ENCODE results near the gene DCP1B.

Gene DCP1B

DNA sequence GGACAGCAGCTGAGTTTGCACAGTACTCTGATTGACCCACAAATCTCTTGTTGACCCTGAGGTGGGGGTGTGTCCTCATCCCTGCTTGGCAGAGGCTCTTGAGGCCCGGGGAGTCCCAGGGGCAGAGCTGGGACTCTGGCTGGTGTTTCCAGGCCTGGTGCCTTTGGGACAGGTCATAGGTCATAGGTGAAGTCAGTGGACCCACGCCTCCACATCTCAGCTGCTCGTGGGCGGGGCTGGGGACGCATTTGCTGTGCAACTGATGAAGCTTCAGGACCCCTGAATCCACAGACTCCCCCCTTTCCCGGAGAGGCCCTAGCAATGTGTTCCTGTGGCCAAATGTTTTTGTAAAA, 85.4 kb downstream of the DCP1B start:
- no peak for DNase-seq (ENCODE audit: low read depth)

GRCh38 chr12:1918081-1918883, 86.0 kb downstream of the DCP1B start, which contains the start of gene CACNA2D4:
Gene CACNA2D4, minus strand, starts transcription at chr12:1918652. Its CDS starts 179 bp downstream, at chr12:1918473.
- DNase-seq (ENCODE audit: low read depth) = no peak

DNA sequence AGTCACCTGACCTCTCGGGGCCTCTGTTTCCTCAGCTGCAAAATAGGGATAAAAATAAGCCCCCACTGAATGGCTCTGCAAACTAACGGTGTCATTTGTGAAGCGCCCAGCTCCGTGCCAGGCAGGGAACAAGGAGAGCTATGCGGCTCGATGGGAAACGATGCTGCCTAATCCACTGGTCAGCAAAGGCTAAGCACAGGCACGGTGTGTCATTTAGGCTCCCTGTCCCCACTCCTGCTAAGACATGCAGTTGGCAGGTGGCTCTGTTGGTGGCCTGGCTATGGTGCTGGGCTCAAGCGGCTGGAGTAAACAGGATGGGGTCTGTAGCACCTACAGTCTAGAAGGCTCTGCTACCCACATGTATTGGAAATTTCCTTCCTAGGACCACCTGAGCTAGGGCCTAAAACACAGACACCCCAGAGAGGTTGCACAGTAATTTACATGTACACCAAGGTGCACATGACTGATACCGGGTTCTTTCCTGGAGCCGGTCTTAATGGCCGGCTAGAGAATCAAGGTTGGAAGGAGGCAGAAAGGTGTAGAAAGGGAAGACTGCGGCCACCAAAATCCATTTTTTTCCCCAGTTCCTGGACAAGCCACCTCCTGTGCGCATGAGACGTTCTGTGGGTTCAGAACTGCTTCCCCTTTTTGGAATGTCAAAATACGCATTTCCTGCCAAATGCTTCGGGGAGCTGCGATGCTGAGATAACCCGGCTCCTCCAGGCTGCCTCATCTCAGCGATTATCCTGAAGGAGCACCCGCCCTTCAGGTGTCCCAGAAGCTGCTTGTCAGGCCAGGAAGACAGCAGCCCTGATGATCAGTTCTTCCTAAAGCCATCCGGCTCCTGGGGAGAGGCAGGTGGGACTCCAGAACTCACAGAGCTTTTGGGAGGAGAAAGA, 86.8 kb downstream of the DCP1B start:
- no peak for DNase-seq (ENCODE audit: low read depth)

GRCh38 chr12:1916371-1917171, 87.7 kb downstream of the DCP1B start:
- no peak for DNase-seq (ENCODE audit: low read depth)

- no peak for DNase-seq (ENCODE audit: low read depth)
Observed at GRCh38 chr12:1915082-1915968, 88.9 kb downstream of the DCP1B start.

DNA sequence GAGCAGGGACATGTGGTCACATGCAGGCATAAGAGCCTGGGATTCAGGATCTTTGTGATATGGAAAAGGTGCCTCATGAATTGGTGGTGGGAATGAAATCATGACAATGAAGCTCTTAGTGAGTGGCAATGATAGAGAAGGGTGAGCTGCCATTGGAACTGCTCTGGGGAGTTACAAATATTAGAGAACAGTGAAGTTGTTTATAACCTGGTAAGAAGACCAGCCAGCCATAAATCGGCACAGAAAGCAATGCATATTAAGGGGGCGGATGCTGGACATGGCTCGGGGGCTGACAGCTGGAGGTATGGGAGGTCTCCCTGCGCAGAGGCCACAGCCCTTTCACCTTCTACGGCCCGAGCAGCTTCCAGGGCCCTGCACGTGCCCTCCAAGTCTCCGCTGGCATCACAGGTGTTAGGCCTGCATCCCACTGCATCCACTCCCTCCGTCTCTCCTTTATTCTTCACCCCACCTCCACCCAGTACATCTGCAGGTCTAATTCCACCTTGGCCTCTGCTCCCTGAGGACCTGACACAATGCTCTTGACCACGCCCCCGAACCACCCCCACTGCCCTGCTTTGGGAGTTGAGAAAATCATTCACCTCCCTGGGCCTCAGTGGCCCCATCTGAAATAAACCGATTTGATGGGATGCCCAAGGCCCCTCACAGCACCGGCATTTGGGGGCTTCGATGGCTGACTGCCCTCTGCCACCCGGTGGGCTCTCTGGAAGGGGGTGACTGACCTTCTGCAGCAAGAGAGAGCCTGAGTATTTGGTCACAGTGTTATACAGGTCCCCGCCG, 89.9 kb downstream of the DCP1B start:
- DNase-seq (ENCODE audit: low read depth) = no peak

DNA sequence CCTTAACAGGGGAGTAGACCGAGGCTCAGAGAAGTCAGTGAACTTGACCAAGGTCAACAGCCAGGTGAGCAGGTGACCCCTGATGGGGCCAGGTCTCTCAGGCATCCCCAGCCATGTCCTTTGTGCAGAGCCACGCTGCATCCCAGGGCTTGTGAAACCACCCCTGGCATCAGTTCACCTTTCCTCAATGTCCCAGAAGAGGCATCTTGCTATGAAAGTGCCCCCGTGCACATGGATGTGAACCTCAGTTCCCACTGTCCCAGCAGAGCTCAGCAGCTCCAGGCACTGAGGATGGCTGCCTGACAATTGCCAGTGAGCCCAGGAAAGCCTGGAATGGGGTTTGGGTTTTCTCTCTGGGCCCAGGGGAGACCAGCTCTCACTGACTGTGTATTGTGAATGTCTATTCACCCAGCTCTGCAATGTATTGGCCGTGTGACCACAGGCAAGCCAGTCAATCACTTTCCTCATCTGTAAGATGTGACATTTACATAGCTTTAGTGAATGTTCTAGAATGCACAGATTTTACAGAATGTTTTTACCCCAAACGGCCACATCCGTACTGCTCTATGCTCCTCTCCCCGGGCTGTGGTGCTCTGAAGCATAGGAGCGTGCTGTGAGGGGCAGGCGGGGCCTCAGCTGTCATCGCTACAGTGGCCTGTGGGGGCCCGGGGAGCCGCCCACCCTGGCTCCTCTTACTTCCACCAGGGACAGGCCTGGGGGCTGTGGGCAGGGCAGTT, 90.7 kb downstream of the DCP1B start:
- no peak for DNase-seq (ENCODE audit: low read depth)

DNA sequence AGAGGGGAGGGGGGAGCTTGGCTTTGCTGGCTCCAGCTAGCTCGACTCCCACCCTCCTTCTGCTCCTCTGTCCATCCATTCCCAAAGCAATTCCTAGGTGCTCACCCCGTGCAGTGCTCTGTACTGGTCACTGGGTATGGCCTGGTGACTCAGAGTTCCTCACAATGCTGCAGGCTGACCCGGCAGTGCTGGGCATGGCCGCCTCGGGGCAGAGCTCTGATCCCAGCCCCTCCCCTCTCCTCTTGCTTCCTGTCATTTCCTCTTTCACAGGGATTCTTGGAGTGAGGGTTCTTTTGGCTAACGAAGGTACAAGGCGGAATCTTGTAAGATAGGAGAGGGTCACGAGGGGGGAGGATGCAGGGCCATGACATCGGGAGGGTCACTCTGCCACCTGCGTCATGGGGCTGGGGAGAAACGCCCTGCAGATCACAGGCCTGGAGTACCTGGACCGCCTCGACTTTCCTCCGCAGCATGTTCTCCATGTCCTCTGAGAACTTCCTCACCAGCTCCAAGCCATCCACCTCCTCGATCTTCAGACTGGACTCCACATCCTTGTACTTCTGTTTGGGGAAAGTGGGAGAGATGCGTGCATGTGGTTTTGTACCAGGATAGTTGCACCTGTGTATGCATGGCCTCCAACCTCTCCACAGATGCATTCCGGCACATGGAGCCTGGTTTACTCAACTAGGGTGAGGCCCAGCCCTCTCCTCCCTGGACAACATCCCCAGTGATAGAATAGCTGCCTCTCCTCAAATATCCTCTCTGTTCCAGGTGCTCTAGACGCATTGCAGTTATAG, 91.5 kb downstream of the DCP1B start:
- no peak for DNase-seq (ENCODE audit: low read depth)

GRCh38 chr12:1911598-1912575, 92.4 kb downstream of the DCP1B start:
- DNase-seq (ENCODE audit: low read depth) = no peak

DNA sequence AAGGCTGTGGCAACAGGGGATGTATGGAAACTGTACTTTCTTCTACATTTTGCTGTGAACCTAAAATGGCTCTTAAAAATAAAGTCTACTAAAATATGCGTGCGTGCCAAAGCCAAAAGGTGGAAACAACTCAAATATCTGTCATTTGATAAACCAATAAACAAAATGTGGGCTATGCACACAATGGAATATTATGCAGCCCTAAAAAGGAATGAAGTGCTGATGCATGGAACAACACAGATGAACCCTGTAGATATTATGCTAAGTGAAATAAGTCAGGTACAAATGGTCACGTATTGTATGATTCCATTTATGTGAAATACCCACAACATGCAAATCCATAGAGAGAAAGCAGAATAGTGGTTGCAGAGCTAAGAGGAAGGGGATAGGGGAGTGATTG, 93.8 kb downstream of the DCP1B start:
- DNase-seq (ENCODE audit: low read depth) = no peak

DNA sequence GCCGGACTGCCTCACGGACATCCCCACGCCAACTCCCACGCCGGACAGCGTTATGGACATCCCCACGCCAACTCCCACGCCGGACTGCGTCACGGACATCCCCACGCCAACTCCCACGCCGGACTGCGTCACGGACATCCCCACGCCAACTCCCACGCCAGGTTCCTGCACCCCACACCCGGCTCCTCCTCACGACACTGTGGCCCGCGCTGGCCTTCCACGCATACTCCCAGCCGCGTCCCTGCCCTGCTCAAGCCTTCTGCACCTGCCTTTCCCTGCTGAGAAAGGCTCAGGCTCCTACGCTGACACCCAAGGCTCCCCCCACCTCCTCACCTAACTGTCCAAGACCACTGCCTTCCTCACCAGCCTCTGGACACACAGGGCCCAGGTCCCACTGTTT, 95.5 kb downstream of the DCP1B start:
- DNase-seq (ENCODE audit: low read depth) = no peak

DNA sequence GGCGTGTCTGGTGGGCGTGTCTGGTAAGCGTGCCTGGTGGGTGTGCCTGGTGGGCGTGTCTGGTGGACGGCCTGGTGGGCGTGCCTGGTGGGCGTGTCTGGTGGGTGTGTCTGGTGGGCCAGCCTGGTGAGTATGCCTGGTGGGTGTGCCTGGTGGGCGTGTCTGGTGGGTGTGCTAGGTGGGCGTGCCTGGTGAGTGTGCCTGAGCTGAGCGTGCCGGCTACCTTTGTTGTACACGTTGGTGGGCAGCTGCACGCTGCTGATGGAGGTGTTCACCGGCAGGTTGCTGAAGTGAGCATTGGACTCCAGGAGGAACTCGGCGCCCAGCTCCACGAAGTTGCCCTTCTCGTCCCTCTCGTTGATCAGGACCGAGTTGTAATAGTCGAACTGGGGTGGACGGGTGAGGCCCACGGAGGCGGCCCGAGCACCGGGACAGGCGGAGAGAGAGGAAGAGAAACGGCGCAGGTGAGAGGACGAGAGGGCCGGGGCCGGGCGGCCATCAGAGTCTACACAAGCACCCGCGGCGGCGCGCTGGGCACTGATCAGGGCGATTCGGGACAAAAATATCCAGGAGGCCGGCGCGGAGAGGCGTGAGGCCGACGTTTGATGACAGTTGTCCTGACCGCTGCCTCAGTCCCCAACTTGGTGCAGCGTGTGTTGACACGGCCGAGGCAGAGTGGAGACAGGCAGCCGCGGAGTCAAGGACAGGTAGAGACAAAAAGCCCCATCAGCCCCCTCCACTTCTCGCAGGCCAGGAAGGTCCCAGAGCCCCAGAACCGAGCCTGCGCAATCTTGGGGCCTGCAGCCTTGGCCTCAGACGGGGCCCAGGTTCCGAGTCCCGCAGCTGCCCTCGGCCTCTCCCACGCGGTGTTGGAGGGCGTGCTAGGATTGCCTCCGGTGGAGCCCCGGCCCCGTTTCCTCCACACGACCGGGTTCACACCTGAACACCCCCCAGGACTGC, 96.3 kb downstream of the DCP1B start:
- no peak for DNase-seq (ENCODE audit: low read depth)

GRCh38 chr12:1906579-1906978, 97.7 kb downstream of the DCP1B start:
- DNase-seq (ENCODE audit: low read depth) = no peak

DNA sequence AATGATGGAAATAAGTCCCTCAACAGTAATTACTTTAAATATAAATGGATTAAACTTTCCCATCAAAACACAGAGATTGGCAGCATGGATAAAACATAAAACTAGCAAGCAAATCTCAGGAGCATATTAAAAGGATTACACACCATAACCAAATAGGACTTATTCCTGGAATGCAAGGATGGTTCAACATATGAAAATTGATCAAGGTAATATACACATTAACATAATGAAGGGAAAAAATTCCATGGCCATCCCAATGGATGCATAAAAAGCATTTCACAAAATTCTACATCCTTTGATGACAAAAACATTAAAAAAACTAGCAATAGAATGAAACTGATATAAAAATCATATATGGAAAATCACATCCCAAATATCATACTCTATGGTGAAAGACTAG, 99.4 kb downstream of the DCP1B start:
- DNase-seq (ENCODE audit: low read depth) = no peak

DNA sequence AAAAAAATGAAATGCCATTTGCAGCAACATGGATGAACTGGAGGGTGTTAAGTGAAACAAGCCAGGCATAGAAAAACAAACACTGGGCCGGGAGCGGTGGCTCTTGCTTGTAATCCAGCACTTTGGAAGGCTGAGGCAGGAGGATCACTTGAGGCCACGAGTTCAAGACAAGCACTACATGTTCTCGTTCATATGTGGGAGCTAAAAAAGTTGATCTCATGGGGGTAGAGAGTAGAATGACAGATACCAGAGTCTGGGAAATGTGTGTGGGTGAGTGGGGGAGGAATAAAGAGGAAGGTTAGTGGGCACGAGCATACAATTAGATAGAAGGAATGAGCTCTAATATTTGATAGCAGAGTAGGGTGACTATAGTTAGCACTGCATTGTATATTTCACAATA, 107.3 kb downstream of the DCP1B start:
- DNase-seq (ENCODE audit: low read depth) = no peak
